ENCODE results near the gene OR2V1.
"Not testable (repeated sequence)": the region's sequence is repeated elsewhere in the genome, so short reads cannot be mapped to it uniquely, and the experiment has no call there.

OR2V1 gene

GRCh38 chr5:181095162-181095561 is 35.8 kb downstream of the OR2V1 start:
- H3K9ac ChIP-seq (ENCODE audit: low read length) = not testable (repeated sequence)

DNA sequence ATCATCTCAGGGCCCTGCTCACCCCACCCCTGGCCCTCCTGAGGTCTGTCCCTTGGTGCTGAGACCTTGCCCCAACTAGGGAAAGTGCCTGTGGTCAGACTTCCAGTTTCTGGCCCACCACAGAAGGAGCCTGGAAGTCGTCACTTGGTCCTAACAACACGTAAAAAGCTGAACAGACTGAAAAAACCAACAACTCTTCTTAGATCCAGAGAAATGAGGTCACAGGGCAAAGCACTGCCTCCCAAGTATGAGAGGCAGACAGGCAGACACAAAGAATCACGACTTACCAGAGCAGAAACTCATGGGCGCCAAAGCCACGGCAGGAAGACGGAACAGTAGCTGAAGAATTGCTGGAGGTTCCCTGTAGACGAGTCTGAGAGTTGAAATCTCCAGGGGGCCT is 38.5 kb downstream of the OR2V1 start:
- no peaks in the 10 kb centered on the region for H3K36me3 ChIP-seq (ENCODE audit: control insufficient read depth, insufficient read depth, low read length)
- H3K27me3 ChIP-seq (ENCODE audit: control insufficient read depth, insufficient read depth, low read length) = peaks cover 16% of the 10 kb centered on the region
- no peak overlapping the region for H3K4me3 ChIP-seq (ENCODE audit: low read length)
- H3K9ac ChIP-seq (ENCODE audit: low read length) = no peak overlapping the region
- no peaks in the 10 kb centered on the region for H3K9me3 ChIP-seq (ENCODE audit: control insufficient read depth, low read length)
- no peaks in the 10 kb centered on the region for H3K4me1 ChIP-seq (ENCODE audit: control insufficient read depth, insufficient read depth, low read length)

More at GRCh38 chr5:181095162-181095561, 35.8 kb downstream of the OR2V1 start:
- not testable (repeated sequence) for H3K36me3 ChIP-seq (ENCODE audit: control insufficient read depth, insufficient read depth, low read length); H3K4me3 ChIP-seq (ENCODE audit: low read length); H3K4me1 ChIP-seq (ENCODE audit: control insufficient read depth, insufficient read depth, low read length); H3K9me3 ChIP-seq (ENCODE audit: control insufficient read depth, low read length)
- peaks cover 32% of the 10 kb centered on the region for H3K27me3 ChIP-seq (ENCODE audit: control insufficient read depth, insufficient read depth, low read length)

GRCh38 chr5:181088289-181088688 is 42.7 kb downstream of the OR2V1 start:
- H3K9ac ChIP-seq (ENCODE audit: low read length) = no peak overlapping the region

GRCh38 chr5:181087309-181087708 is 43.7 kb downstream of the OR2V1 start:
- Histone ChIP-seq H3K27me3 (ENCODE audit: control insufficient read depth, insufficient read depth, low read length) (peaks cover 21% of the 10 kb centered on the region), H3K9me3 (ENCODE audit: control insufficient read depth, low read length) (no peaks in the 10 kb centered on the region), H3K4me1 (ENCODE audit: control insufficient read depth, insufficient read depth, low read length) (no peaks in the 10 kb centered on the region), H3K4me3 (ENCODE audit: low read length) (no peak overlapping the region), H3K36me3 (ENCODE audit: control insufficient read depth, insufficient read depth, low read length) (no peaks in the 10 kb centered on the region), H3K9ac (ENCODE audit: low read length) (no peak overlapping the region)

More at GRCh38 chr5:181088289-181088688, 42.7 kb downstream of the OR2V1 start:
- no peaks in the 10 kb centered on the region for H3K9me3 ChIP-seq (ENCODE audit: control insufficient read depth, low read length)
- H3K4me3 ChIP-seq (ENCODE audit: low read length) = no peak overlapping the region
- no peaks in the 10 kb centered on the region for H3K36me3 ChIP-seq (ENCODE audit: control insufficient read depth, insufficient read depth, low read length)
- no peaks in the 10 kb centered on the region for H3K4me1 ChIP-seq (ENCODE audit: control insufficient read depth, insufficient read depth, low read length)
- H3K27me3 ChIP-seq (ENCODE audit: control insufficient read depth, insufficient read depth, low read length) = peaks cover 30% of the 10 kb centered on the region

GRCh38 chr5:181086884-181087205 is 44.1 kb downstream of the OR2V1 start:
- Histone ChIP-seq H3K4me1 (ENCODE audit: control insufficient read depth, insufficient read depth, low read length) (no peaks in the 10 kb centered on the region), H3K4me3 (ENCODE audit: low read length) (no peak overlapping the region), H3K9me3 (ENCODE audit: control insufficient read depth, low read length) (no peaks in the 10 kb centered on the region), H3K9ac (ENCODE audit: low read length) (no peak overlapping the region), H3K27me3 (ENCODE audit: control insufficient read depth, insufficient read depth, low read length) (peaks cover 16% of the 10 kb centered on the region), H3K36me3 (ENCODE audit: control insufficient read depth, insufficient read depth, low read length) (no peaks in the 10 kb centered on the region)

DNA sequence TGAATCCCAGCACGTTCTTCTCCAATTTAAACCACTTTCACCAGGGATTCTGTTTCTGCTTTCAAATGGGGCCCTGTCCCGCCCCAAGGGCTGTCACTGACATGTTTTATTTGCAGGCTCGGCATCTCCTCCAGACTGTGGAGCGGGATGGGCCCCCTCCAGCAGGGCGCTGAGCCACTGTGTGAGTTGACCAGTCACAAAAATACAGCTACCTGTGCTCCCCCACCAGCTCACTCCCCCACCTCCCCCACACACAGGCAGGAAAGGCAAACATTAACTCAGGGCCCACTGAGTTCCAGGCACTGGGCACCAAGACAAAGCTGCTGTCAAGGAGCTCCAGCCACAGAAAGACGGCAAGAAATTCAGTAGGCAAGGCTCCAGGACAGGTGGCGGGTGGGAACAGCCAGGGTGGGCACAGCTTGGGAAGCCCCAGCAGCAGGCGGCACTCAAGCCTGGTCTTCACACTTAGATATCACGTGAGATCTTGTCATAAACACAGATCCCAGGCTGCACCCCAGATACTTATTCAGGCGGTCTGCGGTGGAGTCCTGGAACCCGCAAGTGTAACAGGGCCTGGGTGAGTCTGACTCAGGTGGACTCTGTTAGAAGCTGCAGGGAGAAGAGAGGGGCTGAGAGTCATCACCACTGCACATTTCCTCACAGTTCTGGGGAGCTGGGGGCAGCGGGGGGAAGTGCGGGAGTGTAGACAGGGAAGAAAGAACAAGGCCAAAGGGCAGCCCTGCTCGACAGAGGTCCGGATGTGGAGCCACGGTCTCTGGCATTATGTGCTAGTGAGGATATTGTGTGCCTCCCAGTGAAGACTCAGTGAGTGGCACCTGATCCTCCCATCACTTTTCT is 44.7 kb downstream of the OR2V1 start:
- peaks cover 15% of the 10 kb centered on the region for H3K27me3 ChIP-seq (ENCODE audit: control insufficient read depth, insufficient read depth, low read length)
- no peaks in the 10 kb centered on the region for H3K9me3 ChIP-seq (ENCODE audit: control insufficient read depth, low read length)
- H3K9ac ChIP-seq (ENCODE audit: low read length) = no peak overlapping the region
- no peaks in the 10 kb centered on the region for H3K36me3 ChIP-seq (ENCODE audit: control insufficient read depth, insufficient read depth, low read length)
- no peak overlapping the region for H3K4me3 ChIP-seq (ENCODE audit: low read length)
- H3K4me1 ChIP-seq (ENCODE audit: control insufficient read depth, insufficient read depth, low read length) = no peaks in the 10 kb centered on the region

- H3K36me3 ChIP-seq (ENCODE audit: control insufficient read depth, insufficient read depth, low read length) = no peaks in the 10 kb centered on the region
- H3K4me1 ChIP-seq (ENCODE audit: control insufficient read depth, insufficient read depth, low read length) = no peaks in the 10 kb centered on the region
- no peaks in the 10 kb centered on the region for H3K9me3 ChIP-seq (ENCODE audit: control insufficient read depth, low read length)
- no peak overlapping the region for H3K4me3 ChIP-seq (ENCODE audit: low read length)
- H3K9ac ChIP-seq (ENCODE audit: low read length) = no peak overlapping the region
- H3K27me3 ChIP-seq (ENCODE audit: control insufficient read depth, insufficient read depth, low read length) = peaks cover 15% of the 10 kb centered on the region
These were observed 46.3 kb downstream of the OR2V1 start for GRCh38 chr5:181084621-181085195.

DNA sequence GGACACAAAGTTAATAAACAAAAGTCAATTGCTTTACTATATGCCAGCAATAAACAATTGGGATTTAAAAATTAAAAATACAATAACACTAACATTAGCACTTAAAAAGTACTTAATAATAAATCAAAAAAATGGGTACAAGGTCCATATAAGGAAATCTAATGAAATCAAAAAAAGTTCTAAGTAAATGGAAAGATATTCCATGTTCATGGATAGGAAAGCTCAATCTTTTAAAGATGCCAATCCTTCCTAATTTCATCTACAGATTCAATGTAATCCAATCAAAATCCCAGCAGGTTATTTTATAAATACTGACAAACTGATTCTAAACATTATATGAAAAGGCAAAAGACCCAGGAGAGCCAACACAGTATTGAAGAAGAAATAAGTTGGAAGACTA is 49.0 kb downstream of the OR2V1 start:
- H3K4me3 ChIP-seq (ENCODE audit: low read length) = no peak overlapping the region
- no peaks in the 10 kb centered on the region for H3K9me3 ChIP-seq (ENCODE audit: control insufficient read depth, low read length)
- no peaks in the 10 kb centered on the region for H3K36me3 ChIP-seq (ENCODE audit: control insufficient read depth, insufficient read depth, low read length)
- no peak overlapping the region for H3K9ac ChIP-seq (ENCODE audit: low read length)
- H3K27me3 ChIP-seq (ENCODE audit: control insufficient read depth, insufficient read depth, low read length) = peaks cover 15% of the 10 kb centered on the region
- no peaks in the 10 kb centered on the region for H3K4me1 ChIP-seq (ENCODE audit: control insufficient read depth, insufficient read depth, low read length)

DNA sequence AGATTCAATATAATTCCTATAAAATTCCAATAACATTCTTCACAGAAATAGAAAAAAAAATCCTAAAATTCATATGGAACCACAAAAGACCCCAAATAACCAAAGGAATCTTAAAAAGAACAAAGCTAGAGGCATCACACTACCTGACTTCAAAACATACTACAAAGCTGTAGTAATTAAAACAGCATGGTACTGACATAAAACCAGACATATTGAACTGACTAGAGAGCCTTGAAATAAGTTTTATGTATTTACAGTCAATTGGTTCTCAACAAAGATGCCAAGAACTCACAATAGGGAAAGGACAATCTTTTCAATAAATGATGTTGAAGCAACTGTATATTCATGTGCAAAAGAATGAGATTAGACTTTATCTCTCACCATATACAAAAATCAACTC is 54.0 kb downstream of the OR2V1 start:
- no peak overlapping the region for H3K4me3 ChIP-seq (ENCODE audit: low read length)
- no peaks in the 10 kb centered on the region for H3K4me1 ChIP-seq (ENCODE audit: control insufficient read depth, insufficient read depth, low read length)
- H3K27me3 ChIP-seq (ENCODE audit: control insufficient read depth, insufficient read depth, low read length) = no peaks in the 10 kb centered on the region
- no peaks in the 10 kb centered on the region for H3K36me3 ChIP-seq (ENCODE audit: control insufficient read depth, insufficient read depth, low read length)
- no peak overlapping the region for H3K9ac ChIP-seq (ENCODE audit: low read length)
- no peaks in the 10 kb centered on the region for H3K9me3 ChIP-seq (ENCODE audit: control insufficient read depth, low read length)

Data from mucosa of stomach (tissue), 1 donor.